HCT116 (cell line): Measurements from ENCODE around the gene APOA1. TPM values are rescaled to one million over a fixed set of nuclear protein-coding genes. Genes with fewer than 3 reads are reported as not detected.

ENCODE experiments used
- ATAC-seq: fragments of 200-7000 bp; cut with Tn5 transposase; 2 replicates; pipeline ENCODE4 v1.9.1; 2020; ENCODE audit warnings: mild to moderate bottlenecking, moderate library complexity
- BruUV-seq: library from RNA; stranded (reverse); fragments of 400-500 nt; replicated peaks from 2 replicates; lab custom pipeline; 2021; lab: Mats Ljungman, UMichigan
- CTCF ChIA-PET: fragments of 300-600 bp; sonication (Branson Sonifier 250); formaldehyde crosslinking; loops from one replicate; lab custom pipeline; 2021; ENCODE audit warnings: antibody characterized with exemption; lab: Charles Lee
- POLR2A ChIA-PET: fragments of 300-600, 350-600 bp; sonication (Branson Sonifier 250); formaldehyde crosslinking; loops from one replicate; lab custom pipeline; 2021; ENCODE audit warnings: antibody characterized with exemption; lab: Charles Lee
- RAD21 ChIA-PET, 2 experiments: fragments of 300-600 bp; sonication (Branson Sonifier 250); formaldehyde crosslinking; loops; one replicate each; lab custom pipeline; 2023; ENCODE audit warnings: low total read pairs in 2 of 2; ENCODE audit not compliant: uncharacterized antibody in 2 of 2, unreplicated experiment in 2 of 2, low non-redundant PET in 1 of 2; lab: Charles Lee
- DNase-seq: peaks from one replicate; pipeline ENCODE4 v3.0.0-alpha.2; 2010; ENCODE audit warnings: low read depth, low spot score
- H2AFZ ChIP-seq: fragments of 200-600 bp; shearing (Covaris generic), sonication (generic); 2 replicates; pipeline ENCODE4 v1.6.1; 2017; ENCODE audit warnings: low read depth, mixed run types, mixed read lengths, antibody characterized with exemption, low read length; ENCODE audit not compliant: poor library complexity, severe bottlenecking
- H3K27ac ChIP-seq: 2 replicates; pipeline ENCODE4 v1.5.1; 2012; ENCODE audit warnings: low read depth, low read length
- H3K27me3 ChIP-seq: fragments of 200-600 bp; sonication (generic); 2 replicates; pipeline ENCODE4 v1.6.1; 2016; ENCODE audit warnings: mixed run types, low read length, mixed read lengths; ENCODE audit not compliant: insufficient read depth
- H3K36me3 ChIP-seq, 2 experiments: fragments of 200-500 bp in 1 of 2; fragments of 200-600 bp in 1 of 2; sonication (Bioruptor generic) in 1 of 2; sonication (generic) in 1 of 2; 2 replicates each; pipeline versions ENCODE4 v1.5.1 to v1.6.1; 2014 to 2016; ENCODE audit warnings: low read length in 2 of 2, inconsistent platforms in 1 of 2, mixed read lengths in 1 of 2, mixed run types in 1 of 2; ENCODE audit not compliant: insufficient read depth in 2 of 2, control insufficient read depth in 1 of 2
- H3K4me1 ChIP-seq, 2 experiments: fragments of 200-600 bp in 1 of 2; sonication (generic) in 1 of 2; 2 replicates each; pipeline versions ENCODE4 v1.5.1 to v1.6.1; 2012 to 2017; ENCODE audit warnings: low read length in 2 of 2, inconsistent platforms in 1 of 2, mild to moderate bottlenecking in 1 of 2, mixed read lengths in 1 of 2, mixed run types in 1 of 2, moderate library complexity in 1 of 2; ENCODE audit not compliant: insufficient read depth in 2 of 2, control insufficient read depth in 1 of 2
- H3K4me2 ChIP-seq: fragments of 200-600 bp; sonication (generic); 2 replicates; pipeline ENCODE4 v1.6.1; 2017; ENCODE audit warnings: mixed run types, low read length, mixed read lengths
- H3K4me3 ChIP-seq, 2 experiments: fragments of 200-600 bp in 1 of 2; sonication (generic) in 1 of 2; replicated peaks in 1 of 2; 2 replicates each; pipeline ENCODE4 v1.5.1; 2011 to 2016; ENCODE audit warnings: low read length in 2 of 2, control low read depth in 1 of 2, low read depth in 1 of 2, mild to moderate bottlenecking in 1 of 2, mixed read lengths in 1 of 2, mixed run types in 1 of 2
- H3K79me2 ChIP-seq: fragments of 200-600 bp; sonication (generic); 2 replicates; pipeline ENCODE4 v1.6.1; 2017; ENCODE audit warnings: mild to moderate bottlenecking, mixed run types, low read length, moderate library complexity, mixed read lengths; ENCODE audit not compliant: insufficient read depth
- H3K9ac ChIP-seq: fragments of 200-600 bp; sonication (generic); 2 replicates; pipeline ENCODE4 v1.6.1; 2016; ENCODE audit warnings: low read length, mixed read lengths
- H3K9me2 ChIP-seq: fragments of 200-600 bp; sonication (generic), shearing (Covaris generic); 2 replicates; pipeline ENCODE4 v1.6.1; 2017; ENCODE audit warnings: mixed run types, mild to moderate bottlenecking, moderate library complexity; ENCODE audit not compliant: insufficient read depth
- H3K9me3 ChIP-seq, 2 experiments: fragments of 200-500 bp in 1 of 2; fragments of 200-600 bp in 1 of 2; sonication (Bioruptor generic) in 1 of 2; sonication (generic) in 1 of 2; 2 replicates each; pipeline ENCODE4 v1.6.1; 2014 to 2017; ENCODE audit warnings: low read length in 2 of 2, mixed read lengths in 2 of 2, inconsistent platforms in 1 of 2, low read depth in 1 of 2, mild to moderate bottlenecking in 1 of 2, mixed run types in 1 of 2, moderate library complexity in 1 of 2; ENCODE audit not compliant: control insufficient read depth in 1 of 2, insufficient read depth in 1 of 2
- H4K20me1 ChIP-seq: fragments of 200-600 bp; sonication (generic), shearing (Covaris generic); 2 replicates; pipeline ENCODE4 v1.6.1; 2017; ENCODE audit warnings: mixed run types, mild to moderate bottlenecking, moderate library complexity; ENCODE audit not compliant: insufficient read depth
- EZH2phosphoT487 ChIP-seq: fragments of 200-600 bp; IDR thresholded peaks from 2 replicates; pipeline ENCODE4 v1.6.1; 2018; ENCODE audit warnings: antibody characterized with exemption, borderline replicate concordance
- FOSL1 ChIP-seq: IDR thresholded peaks from 2 replicates; pipeline ENCODE4 v1.6.1; 2012; ENCODE audit warnings: low read depth
- MAX ChIP-seq: IDR thresholded peaks from 2 replicates; pipeline ENCODE4 v1.6.1; 2012
- POLR2AphosphoS5 ChIP-seq: IDR thresholded peaks from 2 replicates; pipeline ENCODE4 v1.6.1; 2011; ENCODE audit warnings: mild to moderate bottlenecking, low read depth, low read length, moderate library complexity
- REST ChIP-seq: IDR thresholded peaks from 2 replicates; pipeline ENCODE4 v1.6.1; 2012; ENCODE audit warnings: low read depth
- SIN3A ChIP-seq: IDR thresholded peaks from 2 replicates; pipeline ENCODE4 v1.6.1; 2012; ENCODE audit warnings: low read depth
- YY1 ChIP-seq: IDR thresholded peaks from 2 replicates; pipeline ENCODE4 v1.6.1; 2011; ENCODE audit warnings: low read length, low read depth, moderate library complexity, mild to moderate bottlenecking; ENCODE audit not compliant: insufficient replicate concordance; ENCODE audit errors: extremely low read depth
- ZFX ChIP-seq: fragments of 450-650 bp; IDR thresholded peaks from 2 replicates; pipeline ENCODE4 v1.6.1; 2017
- intact Hi-C: fragments of 100-400 bp; cut with micrococcal nuclease; formaldehyde crosslinking; loops from 2 replicates; pipeline ENCODE4 v1.10.0; 2022
- total RNA-seq: library from RNA; stranded (reverse); gene quantifications from one replicate; pipeline ENCODE4 v1.2.1, GENCODE V29; 2021; ENCODE audit not compliant: unreplicated experiment
- TF ChIP-seq, protein P1 (sequence below): IDR thresholded peaks from 2 replicates; pipeline ENCODE4 v1.6.1; 2011; ENCODE audit warnings: mild to moderate bottlenecking, low read length, moderate library complexity; ENCODE audit not compliant: insufficient replicate concordance; ENCODE audit errors: extremely low read depth

Gene APOA1
- total RNA-seq, 1 experiment from 2014 or later: 2.0 TPM

- Histone ChIP-seq H3K4me2 (peak within 1 kb of the TSS; percentile 94), H3K4me3 (peak within 1 kb of the TSS; percentile 93 to 94), H3K9ac (peak within 1 kb of the TSS; percentile 94), H2AFZ (no peak within 1 kb of the TSS), H3K27me3 (no peaks in the 10 kb centered on the region), H3K27ac (peak within 1 kb of the TSS; percentile 43; the same call in 1 of the 2 replicates), H4K20me1 (no peaks in the 10 kb centered on the region), H3K79me2 (peaks cover 19% of the 10 kb centered on the region), H3K9me3 (no peaks in the 10 kb centered on the region), H3K36me3 (peaks cover 30 to 33% of the 10 kb centered on the region in 2 experiments; a peak in 3 of 4 replicates), H3K4me1 (peaks cover 12 to 29% of the 10 kb centered on the region in 2 experiments), H3K9me2 (no peaks in the 10 kb centered on the region)
- intact Hi-C loops: loop anchor here (1.0 kb wide), 1 partner anchor 318 kb away; no protein-coding TSS in a partner anchor
- DNase-seq: peak; percentile 56
- no peak for TF ChIP-seq FOSL1
- TF ChIP-seq, protein P1, sequence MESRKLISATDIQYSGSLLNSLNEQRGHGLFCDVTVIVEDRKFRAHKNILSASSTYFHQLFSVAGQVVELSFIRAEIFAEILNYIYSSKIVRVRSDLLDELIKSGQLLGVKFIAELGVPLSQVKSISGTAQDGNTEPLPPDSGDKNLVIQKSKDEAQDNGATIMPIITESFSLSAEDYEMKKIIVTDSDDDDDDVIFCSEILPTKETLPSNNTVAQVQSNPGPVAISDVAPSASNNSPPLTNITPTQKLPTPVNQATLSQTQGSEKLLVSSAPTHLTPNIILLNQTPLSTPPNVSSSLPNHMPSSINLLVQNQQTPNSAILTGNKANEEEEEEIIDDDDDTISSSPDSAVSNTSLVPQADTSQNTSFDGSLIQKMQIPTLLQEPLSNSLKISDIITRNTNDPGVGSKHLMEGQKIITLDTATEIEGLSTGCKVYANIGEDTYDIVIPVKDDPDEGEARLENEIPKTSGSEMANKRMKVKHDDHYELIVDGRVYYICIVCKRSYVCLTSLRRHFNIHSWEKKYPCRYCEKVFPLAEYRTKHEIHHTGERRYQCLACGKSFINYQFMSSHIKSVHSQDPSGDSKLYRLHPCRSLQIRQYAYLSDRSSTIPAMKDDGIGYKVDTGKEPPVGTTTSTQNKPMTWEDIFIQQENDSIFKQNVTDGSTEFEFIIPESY: peak; percentile 50
- peak; percentile 84 for TF ChIP-seq MAX
- peak; percentile 76 for TF ChIP-seq YY1
- TF ChIP-seq ZFX: peak; percentile 11; the same call in 1 of the 2 replicates
- TF ChIP-seq EZH2phosphoT487: no peak
- no peak for TF ChIP-seq REST
- peak; percentile 97 for TF ChIP-seq POLR2AphosphoS5
- peak; percentile 78 for TF ChIP-seq SIN3A
- ATAC-seq: peak; percentile 80
- RAD21 ChIA-PET: interaction anchor here in 1 of 2 experiments (0.6 kb wide), 1 partner anchor 12 kb away, joined by 4 read pairs; no protein-coding TSS in a partner anchor
- CTCF ChIA-PET: interaction anchor here (0.6 to 1.8 kb wide), 7 partner anchors 9 to 318 kb away, joined by 3 to 9 read pairs (median 3); no protein-coding TSS in a partner anchor
- POLR2A ChIA-PET: interaction anchor here (1.3 kb wide), 1 partner anchor 19 kb away, joined by 3 read pairs; no protein-coding TSS in a partner anchor
- TSS peak; percentile 98 for BruUV-seq
Measured at GRCh38 chr11:116787786-116788486, 49.5 kb downstream of the APOA1 start, which contains the start of gene ZPR1. ZPR1 (minus strand) TSS chr11:116788023; CDS start chr11:116787990, 33 bp downstream.
